ENCODE measurements around the gene TDRD10.

The TDRD10 gene

GRCh38 chr1:154490317-154490716 is 11.7 kb upstream of the TDRD10 start:
- Histone ChIP-seq H3K27ac (no peak overlapping the region), H3K27me3 (replicated peaks) (peaks cover 39% of the 10 kb centered on the region), H3K4me3 (ENCODE audit: low read depth, low read length) (no peak overlapping the region), H3K36me3 (replicated peaks) (no peaks in the 10 kb centered on the region)
- DNase-seq, result no peak
- in situ Hi-C loops (cut with HindIII; ENCODE audit: low pct_ligation_motif_present, low sequenced_read_pairs), result no loop called here
- TF ChIP-seq, protein P1, sequence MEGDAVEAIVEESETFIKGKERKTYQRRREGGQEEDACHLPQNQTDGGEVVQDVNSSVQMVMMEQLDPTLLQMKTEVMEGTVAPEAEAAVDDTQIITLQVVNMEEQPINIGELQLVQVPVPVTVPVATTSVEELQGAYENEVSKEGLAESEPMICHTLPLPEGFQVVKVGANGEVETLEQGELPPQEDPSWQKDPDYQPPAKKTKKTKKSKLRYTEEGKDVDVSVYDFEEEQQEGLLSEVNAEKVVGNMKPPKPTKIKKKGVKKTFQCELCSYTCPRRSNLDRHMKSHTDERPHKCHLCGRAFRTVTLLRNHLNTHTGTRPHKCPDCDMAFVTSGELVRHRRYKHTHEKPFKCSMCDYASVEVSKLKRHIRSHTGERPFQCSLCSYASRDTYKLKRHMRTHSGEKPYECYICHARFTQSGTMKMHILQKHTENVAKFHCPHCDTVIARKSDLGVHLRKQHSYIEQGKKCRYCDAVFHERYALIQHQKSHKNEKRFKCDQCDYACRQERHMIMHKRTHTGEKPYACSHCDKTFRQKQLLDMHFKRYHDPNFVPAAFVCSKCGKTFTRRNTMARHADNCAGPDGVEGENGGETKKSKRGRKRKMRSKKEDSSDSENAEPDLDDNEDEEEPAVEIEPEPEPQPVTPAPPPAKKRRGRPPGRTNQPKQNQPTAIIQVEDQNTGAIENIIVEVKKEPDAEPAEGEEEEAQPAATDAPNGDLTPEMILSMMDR (IDR thresholded peaks at IDR 0.05; ENCODE audit: low read depth, low read length, missing control alignments), result no peak

GRCh38 chr1:154492115-154492514 is 9.9 kb upstream of the TDRD10 start:
- TF ChIP-seq, protein P1 (IDR thresholded peaks at IDR 0.05; ENCODE audit: low read depth, low read length, missing control alignments), result no peak
- Histone ChIP-seq H3K27me3 (replicated peaks) (peaks cover 43% of the 10 kb centered on the region), H3K36me3 (replicated peaks) (no peaks in the 10 kb centered on the region), H3K27ac (no peak overlapping the region), H3K4me3 (ENCODE audit: low read depth, low read length) (no peak overlapping the region)
- DNase-seq, result no peak
- in situ Hi-C loops (cut with HindIII; ENCODE audit: low pct_ligation_motif_present, low sequenced_read_pairs), result no loop called here

DNA sequence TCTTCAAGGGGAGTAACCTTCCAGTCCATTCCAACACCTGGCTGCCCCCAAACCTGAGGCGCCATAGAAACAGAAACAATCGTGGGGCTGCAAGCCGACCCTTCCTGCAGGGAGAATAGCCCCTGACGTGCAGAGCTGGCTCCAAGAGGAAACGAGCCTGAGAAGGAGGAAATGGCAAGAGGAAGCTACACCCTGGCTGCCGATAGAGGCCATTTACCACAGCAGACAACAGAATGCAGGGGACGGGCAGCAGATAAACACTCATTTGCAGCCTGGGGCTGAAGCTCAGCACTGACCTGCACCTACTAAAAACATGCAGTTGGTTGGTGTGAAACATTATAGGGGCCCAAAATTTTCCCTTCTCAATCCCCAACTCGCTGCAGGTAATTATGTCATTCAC is 8.7 kb upstream of the TDRD10 start:
- Histone ChIP-seq H3K36me3 (replicated peaks) (no peaks in the 10 kb centered on the region), H3K27ac (no peak overlapping the region), H3K27me3 (replicated peaks) (peaks cover 43% of the 10 kb centered on the region), H3K4me3 (ENCODE audit: low read depth, low read length) (no peak overlapping the region)
- DNase-seq, result no peak
- TF ChIP-seq, protein P1 (IDR thresholded peaks at IDR 0.05; ENCODE audit: low read depth, low read length, missing control alignments), result no peak
- in situ Hi-C loops (cut with HindIII; ENCODE audit: low pct_ligation_motif_present, low sequenced_read_pairs), result no loop called here

GRCh38 chr1:154495496-154496273 is 6.3 kb upstream of the TDRD10 start:
- Histone ChIP-seq H3K27me3 (replicated peaks) (peaks cover 48% of the 10 kb centered on the region), H3K27ac (no peak overlapping the region), H3K4me3 (ENCODE audit: low read depth, low read length) (no peak overlapping the region), H3K36me3 (replicated peaks) (no peaks in the 10 kb centered on the region)
- TF ChIP-seq, protein P1 (IDR thresholded peaks at IDR 0.05; ENCODE audit: low read depth, low read length, missing control alignments), result no peak
- DNase-seq, result no peak
- in situ Hi-C loops (cut with HindIII; ENCODE audit: low pct_ligation_motif_present, low sequenced_read_pairs), result no loop called here

- TF ChIP-seq, protein P1 (IDR thresholded peaks at IDR 0.05; ENCODE audit: low read depth, low read length, missing control alignments), result no peak
- Histone ChIP-seq H3K36me3 (replicated peaks) (no peaks in the 10 kb centered on the region), H3K27me3 (replicated peaks) (peaks cover 49% of the 10 kb centered on the region), H3K4me3 (ENCODE audit: low read depth, low read length) (no peak overlapping the region), H3K27ac (no peak overlapping the region)
- DNase-seq, result no peak
- in situ Hi-C loops (cut with HindIII; ENCODE audit: low pct_ligation_motif_present, low sequenced_read_pairs), result no loop called here
Observed at GRCh38 chr1:154496383-154496782, 5.6 kb upstream of the TDRD10 start.

All from brain microvascular endothelial cell (primary cell).